Neuronal stem cell (in vitro differentiated cells): Measurements from ENCODE around the gene CNTNAP5.

Experiments used
- DNase-seq: peaks from one replicate; pipeline ENCODE4 v3.0.0-alpha.2; 2013; ENCODE audit warnings: low spot score
- H2AFZ ChIP-seq: one replicate; pipeline ENCODE4 v1.6.1; 2013; ENCODE audit warnings: mild to moderate bottlenecking, low read length, inconsistent platforms
- H2AK5ac ChIP-seq: 2 replicates; pipeline ENCODE4 v1.6.1; 2013; ENCODE audit warnings: low read depth, mild to moderate bottlenecking, inconsistent platforms, low read length, moderate library complexity, mixed read lengths
- H2BK120ac ChIP-seq: 2 replicates; pipeline ENCODE4 v1.6.1; 2013; ENCODE audit warnings: low read depth, mild to moderate bottlenecking, inconsistent platforms, low read length, moderate library complexity, mixed read lengths
- H2BK12ac ChIP-seq: one replicate; pipeline ENCODE4 v1.6.1; 2013; ENCODE audit warnings: low read length, inconsistent platforms
- H2BK15ac ChIP-seq: 2 replicates; pipeline ENCODE4 v1.6.1; 2013; ENCODE audit warnings: mild to moderate bottlenecking, low read length, inconsistent platforms, mixed read lengths
- H2BK5ac ChIP-seq: one replicate; pipeline ENCODE4 v1.6.1; 2013; ENCODE audit warnings: inconsistent platforms, mild to moderate bottlenecking, low read length, moderate library complexity
- H3K14ac ChIP-seq: one replicate; pipeline ENCODE4 v1.6.1; 2013; ENCODE audit warnings: low read length, inconsistent platforms
- H3K18ac ChIP-seq: 2 replicates; pipeline ENCODE4 v1.6.1; 2013; ENCODE audit warnings: low read length, inconsistent platforms
- H3K23ac ChIP-seq: 2 replicates; pipeline ENCODE4 v1.6.1; 2013; ENCODE audit warnings: low read depth, mild to moderate bottlenecking, mixed read lengths, low read length, inconsistent platforms; ENCODE audit not compliant: poor library complexity
- H3K27ac ChIP-seq: replicated peaks from 3 replicates; pipeline ENCODE4 v1.5.1; 2013; ENCODE audit warnings: low read length, inconsistent platforms
- H3K27me3 ChIP-seq, 3 experiments: 2 replicates each; pipeline ENCODE4 v1.6.1; 2013; ENCODE audit warnings: low read length in 3 of 3, mild to moderate bottlenecking in 2 of 3, inconsistent platforms in 1 of 3, low read depth in 1 of 3, mixed read lengths in 1 of 3, moderate library complexity in 1 of 3; ENCODE audit not compliant: control insufficient read depth in 3 of 3, insufficient read depth in 3 of 3
- H3K36me3 ChIP-seq, 2 donors: replicated peaks in 1 of 2; 2 replicates each; pipeline ENCODE4 v1.6.1; 2013; ENCODE audit warnings: low read length in 2 of 2; ENCODE audit not compliant: control insufficient read depth in 2 of 2, insufficient read depth in 2 of 2
- H3K4ac ChIP-seq: 2 replicates; pipeline ENCODE4 v1.6.1; 2013; ENCODE audit warnings: inconsistent platforms, mild to moderate bottlenecking, low read length, moderate library complexity
- H3K4me1 ChIP-seq, 2 donors: 1 replicate in 1 of 2; 2 replicates in 1 of 2; pipeline ENCODE4 v1.6.1; 2013; ENCODE audit warnings: low read length in 2 of 2, low read depth in 1 of 2; ENCODE audit not compliant: control insufficient read depth in 2 of 2, insufficient read depth in 1 of 2
- H3K4me2 ChIP-seq: one replicate; pipeline ENCODE4 v1.6.1; 2013; ENCODE audit warnings: mild to moderate bottlenecking, low read length, inconsistent platforms; ENCODE audit not compliant: insufficient read depth, poor library complexity, severe bottlenecking
- H3K4me3 ChIP-seq, 2 donors: 2 replicates each; pipeline ENCODE4 v1.5.1; 2013; ENCODE audit warnings: low read length in 2 of 2, mild to moderate bottlenecking in 2 of 2, inconsistent platforms in 1 of 2, moderate library complexity in 1 of 2
- H3K79me1 ChIP-seq: one replicate; pipeline ENCODE4 v1.6.1; 2013; ENCODE audit warnings: low read depth, mild to moderate bottlenecking, inconsistent platforms, low read length, moderate library complexity
- H3K9ac ChIP-seq: one replicate; pipeline ENCODE4 v1.6.1; 2013; ENCODE audit warnings: mild to moderate bottlenecking, low read depth, low read length, inconsistent platforms; ENCODE audit not compliant: poor library complexity
- H3K9me3 ChIP-seq, 2 donors: replicated peaks in 1 of 2; 2 replicates each; pipeline versions ENCODE3 to v1.6.1; 2013; ENCODE audit warnings: low read length in 2 of 2, mild to moderate bottlenecking in 2 of 2, inconsistent platforms in 1 of 2, low read depth in 1 of 2, mixed read lengths in 1 of 2, moderate library complexity in 1 of 2; ENCODE audit not compliant: control insufficient read depth in 2 of 2, insufficient read depth in 1 of 2
- H4K8ac ChIP-seq: one replicate; pipeline ENCODE4 v1.6.1; 2013; ENCODE audit warnings: low read depth, mild to moderate bottlenecking, inconsistent platforms, low read length, moderate library complexity
- H4K91ac ChIP-seq: one replicate; pipeline ENCODE4 v1.6.1; 2013; ENCODE audit warnings: low read length, low read depth, mild to moderate bottlenecking, inconsistent platforms; ENCODE audit not compliant: poor library complexity
- WGBS, 2 donors: extraction: QIAGEN DNeasy Blood & Tissue Kit; methylation state at CpG; one replicate each; pipeline ENCODE4 v1.1.7; 2013; ENCODE audit warnings: missing lambda C conversion rate in 2 of 2, mixed read lengths in 1 of 2; ENCODE audit not compliant: insufficient read length in 2 of 2, insufficient replicate concordance in 1 of 2; ENCODE audit errors: extremely low coverage in 2 of 2; 5-methylcytosine and 5-hydroxymethylcytosine counted together

Gene CNTNAP5

GRCh38 chr2:124327303-124327702 lies 302.2 kb downstream of the CNTNAP5 start:
- Histone ChIP-seq H3K9ac (no peak overlapping the region), H3K4me2 (no peak overlapping the region), H3K14ac (no peak overlapping the region), H3K18ac (no peak overlapping the region), H4K8ac (no peak overlapping the region), H3K36me3 (no peaks in the 10 kb centered on the region), H2AK5ac (no peak overlapping the region), H2BK12ac (no peak overlapping the region), H3K4me3 (no peak overlapping the region), H3K27me3 (no peaks in the 10 kb centered on the region), H3K23ac (no peak overlapping the region), H3K4ac (no peak overlapping the region), H2BK5ac (no peak overlapping the region), H2BK15ac (no peak overlapping the region), H3K27ac (no peak overlapping the region), H2AFZ (no peak overlapping the region), H3K79me1 (no peaks in the 10 kb centered on the region), H3K9me3 (no peaks in the 10 kb centered on the region), H2BK120ac (no peak overlapping the region), H4K91ac (no peak overlapping the region), H3K4me1 (peaks cover 0 to 1% of the 10 kb centered on the region in 2 donors)
- DNase-seq, result no peak

DNA sequence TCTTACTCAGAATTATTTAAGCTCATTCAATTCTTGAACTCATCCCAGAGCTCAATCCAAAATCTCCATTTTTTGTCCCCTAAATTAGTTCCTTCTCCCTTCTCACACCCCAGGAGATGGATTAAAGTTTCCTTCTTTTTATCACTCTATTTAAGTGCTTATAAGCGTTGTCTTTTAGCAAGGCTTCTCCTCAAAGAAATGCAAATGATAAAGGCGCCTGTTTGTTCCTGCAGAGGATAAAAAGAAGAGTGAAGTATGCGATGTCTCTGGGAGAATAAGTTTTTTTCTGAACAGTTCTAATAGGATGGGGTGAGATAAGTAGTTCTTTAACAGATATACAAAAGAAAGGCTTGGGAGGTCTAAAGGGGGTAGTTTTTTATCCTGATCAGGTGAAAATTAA lies 303.3 kb downstream of the CNTNAP5 start:
- H3K23ac ChIP-seq, result no peak overlapping the region
- H3K79me1 ChIP-seq, result no peaks in the 10 kb centered on the region
- no peak overlapping the region for H2BK5ac ChIP-seq
- no peak overlapping the region for H3K4me3 ChIP-seq
- no peak overlapping the region for H3K4me2 ChIP-seq
- no peak overlapping the region for H3K18ac ChIP-seq
- H2BK15ac ChIP-seq, result no peak overlapping the region
- H3K4ac ChIP-seq, result no peak overlapping the region
- no peak overlapping the region for H4K8ac ChIP-seq
- H3K27me3 ChIP-seq, result no peaks in the 10 kb centered on the region
- no peak overlapping the region for H4K91ac ChIP-seq
- H3K9ac ChIP-seq, result no peak overlapping the region
- no peak overlapping the region for H2AK5ac ChIP-seq
- no peak overlapping the region for H3K27ac ChIP-seq
- no peaks in the 10 kb centered on the region for H3K9me3 ChIP-seq
- no peak overlapping the region for H2BK120ac ChIP-seq
- H3K36me3 ChIP-seq, result no peaks in the 10 kb centered on the region
- no CpG with 5 or more reads among the region's 3 CpGs for WGBS, 2 donors
- no peak overlapping the region for H3K14ac ChIP-seq
- H3K4me1 ChIP-seq, result peaks cover 0 to 1% of the 10 kb centered on the region in 2 donors
- DNase-seq, result no peak
- no peak overlapping the region for H2AFZ ChIP-seq
- no peak overlapping the region for H2BK12ac ChIP-seq

GRCh38 chr2:124333784-124334183 lies 308.7 kb downstream of the CNTNAP5 start:
- peaks cover 0 to 1% of the 10 kb centered on the region in 2 donors for H3K4me1 ChIP-seq
- H3K27ac ChIP-seq, result no peak overlapping the region
- no peak overlapping the region for H2AK5ac ChIP-seq
- H3K79me1 ChIP-seq, result no peaks in the 10 kb centered on the region
- no peak overlapping the region for H2BK120ac ChIP-seq
- H3K36me3 ChIP-seq, result no peaks in the 10 kb centered on the region
- no peak overlapping the region for H3K4me3 ChIP-seq
- no peaks in the 10 kb centered on the region for H3K27me3 ChIP-seq
- no peak overlapping the region for H4K8ac ChIP-seq
- H3K23ac ChIP-seq, result no peak overlapping the region
- H3K9ac ChIP-seq, result no peak overlapping the region
- H3K4ac ChIP-seq, result no peak overlapping the region
- no peaks in the 10 kb centered on the region for H3K9me3 ChIP-seq
- H2AFZ ChIP-seq, result no peak overlapping the region
- H2BK12ac ChIP-seq, result no peak overlapping the region
- H3K4me2 ChIP-seq, result no peak overlapping the region
- no peak for DNase-seq
- H3K14ac ChIP-seq, result no peak overlapping the region
- no peak overlapping the region for H2BK15ac ChIP-seq
- no peak overlapping the region for H4K91ac ChIP-seq
- WGBS, 2 donors, result no CpG with 5 or more reads among the region's 4 CpGs
- H3K18ac ChIP-seq, result no peak overlapping the region
- no peak overlapping the region for H2BK5ac ChIP-seq

DNA sequence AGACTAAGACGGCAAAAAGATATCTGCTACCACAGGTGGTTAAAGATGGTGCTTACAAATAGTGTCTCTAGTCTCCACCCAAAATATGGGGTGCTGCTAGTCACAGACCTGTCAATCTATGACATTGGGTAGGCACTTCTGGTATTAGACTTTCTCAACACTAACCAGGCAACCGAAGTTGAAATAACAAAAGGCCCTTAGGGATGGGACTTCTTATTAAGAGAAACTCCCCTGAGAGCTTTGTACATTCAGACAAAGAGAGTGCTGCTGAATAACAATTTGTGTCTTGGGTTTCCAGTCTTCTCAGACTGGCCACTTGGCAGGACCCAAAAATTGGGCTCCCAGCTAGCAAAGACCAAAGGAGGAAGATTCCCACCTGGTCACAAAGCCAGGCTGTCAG lies 310.0 kb downstream of the CNTNAP5 start:
- Histone ChIP-seq H3K4me3 (no peak overlapping the region), H2AK5ac (no peak overlapping the region), H4K91ac (no peak overlapping the region), H3K9ac (no peak overlapping the region), H4K8ac (no peak overlapping the region), H2BK5ac (no peak overlapping the region), H3K27me3 (no peaks in the 10 kb centered on the region), H3K9me3 (no peaks in the 10 kb centered on the region), H3K23ac (no peak overlapping the region), H2BK15ac (no peak overlapping the region), H3K4me2 (no peak overlapping the region), H2BK120ac (no peak overlapping the region), H3K27ac (no peak overlapping the region), H3K36me3 (no peaks in the 10 kb centered on the region), H3K79me1 (no peaks in the 10 kb centered on the region), H3K18ac (no peak overlapping the region), H3K4ac (no peak overlapping the region), H2BK12ac (no peak overlapping the region), H3K4me1 (no peaks in the 10 kb centered on the region), H3K14ac (no peak overlapping the region), H2AFZ (no peak overlapping the region)
- DNase-seq, result no peak
- no CpG with 5 or more reads among the region's 2 CpGs for WGBS, 2 donors
